H9 (cell line): Measurements from ENCODE around the gene EHD2. TPM values are rescaled to one million over a fixed set of nuclear protein-coding genes. Genes with fewer than 3 reads are reported as not detected.

Experiments
- DNase-seq: peaks from one replicate; pipeline ENCODE4 v3.0.0-alpha.2; 2017
- H2AFZ ChIP-seq: one replicate; pipeline ENCODE4 v1.6.1; 2013; ENCODE audit warnings: mild to moderate bottlenecking, low read length, control low read depth, moderate library complexity
- H2AK5ac ChIP-seq: 2 replicates; pipeline ENCODE4 v1.6.1; 2013; ENCODE audit warnings: low read length, control low read depth, mixed read lengths; ENCODE audit not compliant: insufficient read length
- H2BK120ac ChIP-seq: one replicate; pipeline ENCODE4 v1.6.1; 2013; ENCODE audit warnings: low read depth, mild to moderate bottlenecking, low read length, control low read depth, inconsistent platforms; ENCODE audit not compliant: poor library complexity, severe bottlenecking
- H2BK12ac ChIP-seq: 2 replicates; pipeline ENCODE4 v1.6.1; 2013; ENCODE audit warnings: low read length, control low read depth, mixed read lengths, low read depth; ENCODE audit not compliant: insufficient read length
- H2BK15ac ChIP-seq: 2 replicates; pipeline ENCODE4 v1.6.1; 2013; ENCODE audit warnings: low read depth, low read length, control low read depth
- H2BK20ac ChIP-seq: one replicate; pipeline ENCODE4 v1.6.1; 2013; ENCODE audit warnings: low read depth, mild to moderate bottlenecking, low read length, control low read depth, inconsistent platforms; ENCODE audit not compliant: poor library complexity, severe bottlenecking
- H2BK5ac ChIP-seq: 2 replicates; pipeline ENCODE4 v1.6.1; 2013; ENCODE audit warnings: low read length, control low read depth, mixed read lengths; ENCODE audit not compliant: insufficient read length
- H3K14ac ChIP-seq: 2 replicates; pipeline ENCODE4 v1.6.1; 2013; ENCODE audit warnings: low read length, control low read depth; ENCODE audit not compliant: insufficient read depth
- H3K18ac ChIP-seq: 2 replicates; pipeline ENCODE4 v1.6.1; 2013; ENCODE audit warnings: low read depth, mild to moderate bottlenecking, mixed read lengths, low read length, control low read depth; ENCODE audit not compliant: insufficient read length
- H3K23ac ChIP-seq: 2 replicates; pipeline ENCODE4 v1.6.1; 2013; ENCODE audit warnings: low read length, control low read depth, mixed read lengths, low read depth; ENCODE audit not compliant: insufficient read length
- H3K23me2 ChIP-seq: 2 replicates; pipeline ENCODE4 v1.6.1; 2013; ENCODE audit warnings: low read depth, mild to moderate bottlenecking, mixed read lengths, low read length, control low read depth; ENCODE audit not compliant: insufficient read length, poor library complexity, severe bottlenecking
- H3K27ac ChIP-seq: 2 replicates; pipeline ENCODE4 v1.5.1; 2013; ENCODE audit warnings: low read length, control low read depth, mixed read lengths, low read depth; ENCODE audit not compliant: insufficient read length
- H3K27me3 ChIP-seq: 2 replicates; pipeline ENCODE4 v1.6.1; 2013; ENCODE audit warnings: low read length, control low read depth, inconsistent platforms; ENCODE audit not compliant: insufficient read depth
- H3K4ac ChIP-seq: 2 replicates; pipeline ENCODE4 v1.6.1; 2013; ENCODE audit warnings: low read depth, mild to moderate bottlenecking, control low read depth, inconsistent platforms, low read length, moderate library complexity
- H3K4me1 ChIP-seq: 2 replicates; pipeline ENCODE4 v1.6.1; 2013; ENCODE audit warnings: low read length, control low read depth, inconsistent platforms; ENCODE audit not compliant: insufficient read depth
- H3K4me2 ChIP-seq: 2 replicates; pipeline ENCODE4 v1.6.1; 2013; ENCODE audit warnings: low read length, control low read depth, mixed read lengths; ENCODE audit not compliant: insufficient read length, insufficient read depth
- H3K56ac ChIP-seq: 2 replicates; pipeline ENCODE4 v1.6.1; 2013; ENCODE audit warnings: low read depth, mild to moderate bottlenecking, mixed read lengths, low read length, control low read depth; ENCODE audit not compliant: insufficient read length
- H3K79me1 ChIP-seq: 2 replicates; pipeline ENCODE4 v1.6.1; 2013; ENCODE audit warnings: low read depth, mild to moderate bottlenecking, moderate library complexity, low read length, control low read depth, inconsistent platforms; ENCODE audit not compliant: insufficient read depth, poor library complexity, severe bottlenecking
- H3K79me2 ChIP-seq: 2 replicates; pipeline ENCODE4 v1.6.1; 2013; ENCODE audit warnings: low read length, control low read depth, inconsistent platforms; ENCODE audit not compliant: insufficient read depth
- H3K9ac ChIP-seq: 2 replicates; pipeline ENCODE4 v1.6.1; 2013; ENCODE audit warnings: low read length, control low read depth, mixed read lengths; ENCODE audit not compliant: insufficient read length; ENCODE audit errors: extremely low read depth
- H3K9me3 ChIP-seq: one replicate; pipeline ENCODE4 v1.6.1; 2013; ENCODE audit warnings: low read depth, low read length, inconsistent platforms; ENCODE audit not compliant: control insufficient read depth
- H3T11ph ChIP-seq: one replicate; pipeline ENCODE4 v1.6.1; 2013; ENCODE audit warnings: mild to moderate bottlenecking, low read length, control low read depth, inconsistent platforms
- H4K20me1 ChIP-seq: one replicate; pipeline ENCODE4 v1.6.1; 2013; ENCODE audit not compliant: control insufficient read depth, insufficient read length, insufficient read depth
- H4K5ac ChIP-seq: 2 replicates; pipeline ENCODE4 v1.6.1; 2013; ENCODE audit warnings: low read depth, mild to moderate bottlenecking, mixed read lengths, low read length, control low read depth; ENCODE audit not compliant: insufficient read length
- H4K8ac ChIP-seq: replicated peaks from 2 replicates; pipeline ENCODE4 v1.6.1; 2013; ENCODE audit warnings: low read length, control low read depth, mixed read lengths, low read depth; ENCODE audit not compliant: insufficient read length
- H4K91ac ChIP-seq: 2 replicates; pipeline ENCODE4 v1.6.1; 2013; ENCODE audit warnings: low read depth, mild to moderate bottlenecking, moderate library complexity, mixed read lengths, low read length, control low read depth; ENCODE audit not compliant: insufficient read length
- H3K27ac Mint-ChIP-seq, 3 experiments: 2 replicates in 2 of 3; 3 replicates in 1 of 3; pipeline ENCODE4 v1.8.0; 2020 to 2021; ENCODE audit warnings: mixed read lengths in 3 of 3, mild to moderate bottlenecking in 1 of 3, moderate library complexity in 1 of 3
- H3K27me3 Mint-ChIP-seq: 2 replicates; pipeline ENCODE4 v1.8.0; 2021; ENCODE audit warnings: low read depth, mild to moderate bottlenecking, moderate library complexity, mixed read lengths
- H3K36me3 Mint-ChIP-seq, 3 experiments: 2 replicates in 2 of 3; 3 replicates in 1 of 3; pipeline ENCODE4 v1.8.0; 2020 to 2021; ENCODE audit warnings: low read depth in 3 of 3, mixed read lengths in 3 of 3; ENCODE audit not compliant: insufficient read depth in 1 of 3
- H3K4me1 Mint-ChIP-seq, 2 experiments: 2 replicates each; pipeline ENCODE4 v1.8.0; 2020; ENCODE audit warnings: mixed read lengths in 2 of 2
- H3K4me3 Mint-ChIP-seq, 2 experiments: 2 replicates in 1 of 2; 3 replicates in 1 of 2; pipeline ENCODE4 v1.8.0; 2020 to 2021; ENCODE audit warnings: mild to moderate bottlenecking in 2 of 2, mixed read lengths in 2 of 2, moderate library complexity in 1 of 2
- H3K9me3 Mint-ChIP-seq, 2 experiments: 2 replicates in 1 of 2; 3 replicates in 1 of 2; pipeline ENCODE4 v1.8.0; 2020; ENCODE audit warnings: mild to moderate bottlenecking in 2 of 2, mixed read lengths in 2 of 2, moderate library complexity in 1 of 2
- WGBS: extraction: QIAGEN DNeasy Blood & Tissue Kit; methylation state at CpG from one replicate; pipeline ENCODE4 v1.1.7; 2013; ENCODE audit warnings: missing lambda C conversion rate, low lambda C conversion rate, mixed read lengths; ENCODE audit not compliant: insufficient read length; ENCODE audit errors: extremely low coverage; 5-methylcytosine and 5-hydroxymethylcytosine counted together
- total RNA-seq: library from RNA; stranded (reverse); gene quantifications from 2 replicates; pipeline ENCODE4 v1.2.1, GENCODE V29; 2021
- TF ChIP-seq, protein P1 (sequence below): fragments of 200-600 bp; sonication (generic); conservative IDR thresholded peaks from 3 replicates; pipeline ENCODE4 v1.8.0; 2021; ENCODE audit warnings: antibody characterized with exemption, mild to moderate bottlenecking

EHD2 gene
- total RNA-seq, 1 experiment from 2014 or later, result 19.7 TPM

DNA sequence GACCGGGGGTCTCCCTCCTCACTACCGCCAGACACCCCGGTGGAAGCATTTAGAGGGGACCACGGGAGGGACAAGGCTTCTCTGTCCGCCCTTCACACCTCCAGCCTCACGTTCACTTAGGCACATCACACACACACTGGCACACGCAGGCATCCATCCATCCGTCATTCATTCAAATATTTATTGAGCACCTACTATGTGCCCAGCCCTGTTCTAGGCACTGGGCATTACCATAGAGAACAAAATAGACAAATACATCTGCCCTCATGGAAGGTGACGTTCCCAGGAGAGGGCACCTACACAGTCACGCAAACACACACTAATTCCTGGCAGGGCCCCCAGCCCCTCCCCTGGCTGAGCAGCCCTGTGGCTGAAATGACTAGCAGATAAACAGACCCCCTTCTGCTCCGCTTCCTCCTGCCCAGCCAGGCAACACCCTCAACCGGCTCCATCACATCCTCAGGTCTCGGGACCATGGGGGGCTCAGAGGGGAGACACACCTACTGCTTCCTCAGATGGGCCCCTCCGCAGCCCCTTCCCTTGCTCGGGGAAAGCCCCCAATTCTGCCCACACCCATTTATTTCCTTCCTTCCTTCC, 28.4 kb downstream of the EHD2 start:
- H3K27ac ChIP-seq, result no peak overlapping the region

More for the DNA sequence above, 28.4 kb downstream of the EHD2 start:
- H2BK15ac ChIP-seq, result no peak overlapping the region
- H3K36me3 Mint-ChIP-seq, result peaks cover 3 to 7% (median 6%) of the 10 kb centered on the region in 3 experiments
- no peak overlapping the region for H2BK5ac ChIP-seq
- no peak overlapping the region for H3T11ph ChIP-seq
- H3K9ac ChIP-seq, result no peak overlapping the region
- WGBS, result no CpG with 5 or more reads among the region's 15 CpGs
- H3K23me2 ChIP-seq, result no peaks in the 10 kb centered on the region
- H3K18ac ChIP-seq, result no peak overlapping the region
- H3K79me1 ChIP-seq, result no peaks in the 10 kb centered on the region
- H4K8ac ChIP-seq, result no peak overlapping the region
- no peaks in the 10 kb centered on the region for H3K27me3 ChIP-seq
- H2AFZ ChIP-seq, result no peak overlapping the region
- H2BK120ac ChIP-seq, result no peak overlapping the region
- peaks cover 6 to 18% of the 10 kb centered on the region in 2 experiments for H3K4me1 Mint-ChIP-seq
- H2BK20ac ChIP-seq, result no peak overlapping the region
- DNase-seq, result no peak
- peak overlapping the region in 1 of 3 experiments; percentile 22; a peak in 1 of 7 replicates for H3K27ac Mint-ChIP-seq
- no peak overlapping the region for H4K5ac ChIP-seq
- TF ChIP-seq, protein P1, sequence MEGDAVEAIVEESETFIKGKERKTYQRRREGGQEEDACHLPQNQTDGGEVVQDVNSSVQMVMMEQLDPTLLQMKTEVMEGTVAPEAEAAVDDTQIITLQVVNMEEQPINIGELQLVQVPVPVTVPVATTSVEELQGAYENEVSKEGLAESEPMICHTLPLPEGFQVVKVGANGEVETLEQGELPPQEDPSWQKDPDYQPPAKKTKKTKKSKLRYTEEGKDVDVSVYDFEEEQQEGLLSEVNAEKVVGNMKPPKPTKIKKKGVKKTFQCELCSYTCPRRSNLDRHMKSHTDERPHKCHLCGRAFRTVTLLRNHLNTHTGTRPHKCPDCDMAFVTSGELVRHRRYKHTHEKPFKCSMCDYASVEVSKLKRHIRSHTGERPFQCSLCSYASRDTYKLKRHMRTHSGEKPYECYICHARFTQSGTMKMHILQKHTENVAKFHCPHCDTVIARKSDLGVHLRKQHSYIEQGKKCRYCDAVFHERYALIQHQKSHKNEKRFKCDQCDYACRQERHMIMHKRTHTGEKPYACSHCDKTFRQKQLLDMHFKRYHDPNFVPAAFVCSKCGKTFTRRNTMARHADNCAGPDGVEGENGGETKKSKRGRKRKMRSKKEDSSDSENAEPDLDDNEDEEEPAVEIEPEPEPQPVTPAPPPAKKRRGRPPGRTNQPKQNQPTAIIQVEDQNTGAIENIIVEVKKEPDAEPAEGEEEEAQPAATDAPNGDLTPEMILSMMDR, result no peak
- H3K23ac ChIP-seq, result no peak overlapping the region
- no peaks in the 10 kb centered on the region; the same call in 1 of the 2 replicates for H3K79me2 ChIP-seq
- no peak overlapping the region for H2BK12ac ChIP-seq
- no peaks in the 10 kb centered on the region for H3K9me3 Mint-ChIP-seq
- no peak overlapping the region for H4K91ac ChIP-seq
- no peak overlapping the region for H3K56ac ChIP-seq
- H3K4me2 ChIP-seq, result no peak overlapping the region
- peaks cover 5% of the 10 kb centered on the region for H4K20me1 ChIP-seq
- no peaks in the 10 kb centered on the region for H3K4me1 ChIP-seq
- H3K27me3 Mint-ChIP-seq, result peaks cover 2% of the 10 kb centered on the region; the same call in 1 of the 2 replicates
- H3K9me3 ChIP-seq, result no peaks in the 10 kb centered on the region
- H3K4ac ChIP-seq, result no peak overlapping the region
- H2AK5ac ChIP-seq, result no peak overlapping the region
- H3K4me3 Mint-ChIP-seq, result peak overlapping the region in 1 of 2 experiments; percentile 24; a peak in 1 of 5 replicates
- no peak overlapping the region for H3K14ac ChIP-seq
